RWPE1 (cell line): ENCODE data around the gene TRIP13.

ENCODE experiments used
- CTCF ChIA-PET: fragments of 350-600 bp; sonication (Branson Sonifier 250); formaldehyde crosslinking; extraction: SDS; loops from one replicate; lab custom pipeline; 2021; lab: Yijun Ruan, JAX
- POLR2A ChIA-PET: fragments of 400-600 bp; formaldehyde crosslinking; extraction: SDS; loops from one replicate; lab custom pipeline; 2020; ENCODE audit warnings: antibody characterized with exemption; ENCODE audit not compliant: low non-redundant PET; lab: Yijun Ruan, JAX
- DNase-seq: peaks from one replicate; pipeline ENCODE4 v3.0.0; 2012; ENCODE audit warnings: low spot score
- H3K27ac ChIP-seq: fragments of 450-650 bp; 2 replicates; pipeline ENCODE4 v1.5.1; 2017
- TF ChIP-seq, protein P1 (sequence below): fragments of 450-650 bp; conservative IDR thresholded peaks from 2 replicates; pipeline ENCODE4 v1.5.1; 2017; ENCODE audit warnings: low read depth, mild to moderate bottlenecking

TRIP13 gene

DNA sequence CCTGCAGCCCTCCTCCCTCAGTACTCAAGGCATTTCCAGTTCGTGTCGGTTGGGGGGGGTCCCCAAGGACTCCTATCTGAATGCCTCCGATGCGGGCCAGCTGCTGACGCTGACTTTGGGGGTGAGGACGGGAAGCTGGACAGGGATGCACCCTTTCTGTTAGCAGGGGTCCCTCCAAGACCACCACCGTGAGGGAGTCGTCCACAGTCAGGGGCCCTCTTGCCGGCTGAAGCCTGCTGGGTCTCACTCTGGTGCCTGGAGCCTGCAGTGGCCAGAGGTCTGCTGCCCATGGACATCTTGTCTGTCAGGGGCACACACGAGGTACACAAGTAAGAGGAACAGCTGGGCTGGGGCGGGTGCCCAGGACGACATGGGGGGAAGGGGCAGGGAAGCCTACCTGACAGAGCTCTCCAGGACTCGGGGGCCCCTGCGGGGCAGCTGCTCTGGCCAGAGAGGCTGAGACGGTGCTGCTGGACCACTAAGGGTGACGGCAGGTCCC is 32.8 kb upstream of the TRIP13 start:
- ChIA-PET POLR2A (no interaction called here), CTCF (no interaction called here)
- TF ChIP-seq, protein P1, sequence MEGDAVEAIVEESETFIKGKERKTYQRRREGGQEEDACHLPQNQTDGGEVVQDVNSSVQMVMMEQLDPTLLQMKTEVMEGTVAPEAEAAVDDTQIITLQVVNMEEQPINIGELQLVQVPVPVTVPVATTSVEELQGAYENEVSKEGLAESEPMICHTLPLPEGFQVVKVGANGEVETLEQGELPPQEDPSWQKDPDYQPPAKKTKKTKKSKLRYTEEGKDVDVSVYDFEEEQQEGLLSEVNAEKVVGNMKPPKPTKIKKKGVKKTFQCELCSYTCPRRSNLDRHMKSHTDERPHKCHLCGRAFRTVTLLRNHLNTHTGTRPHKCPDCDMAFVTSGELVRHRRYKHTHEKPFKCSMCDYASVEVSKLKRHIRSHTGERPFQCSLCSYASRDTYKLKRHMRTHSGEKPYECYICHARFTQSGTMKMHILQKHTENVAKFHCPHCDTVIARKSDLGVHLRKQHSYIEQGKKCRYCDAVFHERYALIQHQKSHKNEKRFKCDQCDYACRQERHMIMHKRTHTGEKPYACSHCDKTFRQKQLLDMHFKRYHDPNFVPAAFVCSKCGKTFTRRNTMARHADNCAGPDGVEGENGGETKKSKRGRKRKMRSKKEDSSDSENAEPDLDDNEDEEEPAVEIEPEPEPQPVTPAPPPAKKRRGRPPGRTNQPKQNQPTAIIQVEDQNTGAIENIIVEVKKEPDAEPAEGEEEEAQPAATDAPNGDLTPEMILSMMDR: no peak
- peak overlapping the region; percentile 66 for H3K27ac ChIP-seq
- DNase-seq: no peak

GRCh38 chr5:860506-861150 is 32.1 kb upstream of the TRIP13 start:
- TF ChIP-seq, protein P1: no peak
- ChIA-PET CTCF (interaction anchor here (0.7 kb wide), 1 partner anchor 9 kb away, joined by 3 read pairs; no protein-coding TSS in a partner anchor), POLR2A (no interaction called here)
- H3K27ac ChIP-seq: peak overlapping the region; percentile 66
- DNase-seq: no peak

DNA sequence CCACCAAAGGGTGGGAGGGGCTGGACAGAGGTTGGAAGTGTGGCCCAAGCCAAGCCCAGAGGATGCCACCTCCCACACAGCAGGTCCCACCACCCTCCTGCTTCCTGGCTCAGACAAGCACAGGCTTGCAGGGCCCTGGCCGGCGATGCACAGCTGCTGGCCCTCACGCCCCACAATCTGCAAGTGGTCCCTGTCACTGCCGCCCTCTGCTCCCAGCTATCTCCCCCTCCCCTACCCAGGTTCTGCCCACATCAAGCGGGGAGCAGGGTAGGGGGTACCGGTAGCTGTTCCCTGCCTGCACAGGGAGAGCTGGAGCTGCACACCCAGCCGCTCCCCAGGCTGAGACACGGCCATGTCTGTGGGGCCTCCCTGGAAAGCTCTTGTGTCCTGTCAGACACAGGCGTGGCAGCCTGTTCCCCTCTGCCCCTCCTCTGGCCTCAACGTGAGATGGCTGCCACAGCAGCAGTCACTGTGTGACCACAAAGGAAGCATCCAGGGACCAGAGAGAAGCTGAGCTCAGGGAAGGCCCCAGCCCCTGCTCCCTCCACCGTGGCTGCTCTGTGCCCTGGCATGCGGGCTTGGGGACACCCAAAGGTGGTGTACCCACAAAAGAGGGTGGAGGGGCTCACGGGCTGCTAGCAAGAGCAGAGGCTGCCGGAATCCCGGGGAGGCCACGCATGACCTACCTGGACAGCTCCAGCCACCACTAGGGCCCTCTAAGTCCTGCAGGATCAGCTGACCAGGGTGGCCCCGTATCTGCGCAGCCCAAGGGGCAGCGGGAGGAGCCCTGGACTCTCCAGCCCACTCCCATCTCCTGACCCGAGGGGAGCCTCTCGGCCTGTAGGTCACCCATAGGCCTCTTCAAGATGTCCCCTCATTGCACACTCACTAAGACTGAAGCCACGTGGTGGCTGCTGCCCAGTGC is 31.0 kb upstream of the TRIP13 start:
- TF ChIP-seq, protein P1: no peak
- peak overlapping the region; percentile 66 for H3K27ac ChIP-seq
- peak; percentile 37 for DNase-seq
- ChIA-PET CTCF (interaction anchor here (0.6 to 0.7 kb wide), 3 partner anchors 8 to 10 kb away, joined by 3 read pairs; no protein-coding TSS in a partner anchor), POLR2A (no interaction called here)

GRCh38 chr5:862367-863243 is 30.1 kb upstream of the TRIP13 start:
- no peak for DNase-seq
- ChIA-PET POLR2A (no interaction called here), CTCF (interaction anchor here (0.7 kb wide), 1 partner anchor 210 kb away, joined by 3 read pairs; no protein-coding TSS in a partner anchor)
- TF ChIP-seq, protein P1: no peak
- peak overlapping the region; percentile 66 for H3K27ac ChIP-seq

GRCh38 chr5:863244-863805 is 29.4 kb upstream of the TRIP13 start:
- DNase-seq: no peak
- CTCF ChIA-PET: interaction anchor here (0.7 kb wide), 1 partner anchor 211 kb away, joined by 3 read pairs; no protein-coding TSS in a partner anchor
- peak overlapping the region; percentile 66 for H3K27ac ChIP-seq
- TF ChIP-seq, protein P1: no peak
- POLR2A ChIA-PET: no interaction called here
